Left lobe of liver (tissue), 1 donor: ENCODE results near the gene C8G. TPM values are rescaled to one million over a fixed set of nuclear protein-coding genes. Genes with fewer than 3 reads are reported as not detected.

Experiments
- total RNA-seq: library from RNA; stranded (reverse); gene quantifications from one replicate; pipeline ENCODE4 v1.2.1, GENCODE V29; 2021
- donor health status: DM: no; HTN: yes; CAD: no.

The C8G gene
- total RNA-seq, 1 donor from 2014 or later, result 411 TPM

Other genes with a start within 250 kb of the C8G start
- gene DIPK1B, start 232.7 kb upstream of the C8G start, total RNA-seq, result 3.0 TPM
- gene LCN10, start 202.3 kb upstream of the C8G start, total RNA-seq, result 0.15 TPM
- not detected for gene LCN6, start 196.7 kb upstream of the C8G start, total RNA-seq
- gene LCN8, start 187.0 kb upstream of the C8G start, total RNA-seq, result not detected
- gene LCN15, start 180.7 kb upstream of the C8G start, total RNA-seq, result not detected
- 55.1 TPM for gene TMEM141, start 153.9 kb upstream of the C8G start, total RNA-seq
- gene CCDC183, start 148.9 kb upstream of the C8G start, total RNA-seq, result 0.75 TPM
- gene RABL6, start 137.3 kb upstream of the C8G start, total RNA-seq, result 18.4 TPM
- 4.1 TPM for gene AJM1, start 102.8 kb upstream of the C8G start, total RNA-seq
- 58.2 TPM for gene PHPT1, start 95.8 kb upstream of the C8G start, total RNA-seq
- gene MAMDC4, start 92.9 kb upstream of the C8G start, total RNA-seq, result 28.6 TPM
- gene EDF1, start 78.9 kb upstream of the C8G start, total RNA-seq, result 232 TPM
- 7.4 TPM for gene TRAF2, start 58.7 kb upstream of the C8G start, total RNA-seq
- gene FBXW5, start 505 bp upstream of the C8G start, total RNA-seq, result 112 TPM
- gene LCN12, start 7.0 kb downstream of the C8G start, total RNA-seq, result 30.3 TPM
- 5.2 TPM for gene PTGDS, start 32.3 kb downstream of the C8G start, total RNA-seq
- gene LCNL1, start 37.8 kb downstream of the C8G start, total RNA-seq, result not detected
- 27.3 TPM for gene PAXX, start 47.2 kb downstream of the C8G start, total RNA-seq
- gene CLIC3, start 51.3 kb downstream of the C8G start, total RNA-seq, result not detected
- 61.2 TPM for gene ABCA2, start 83.0 kb downstream of the C8G start, total RNA-seq
- gene FUT7, start 86.8 kb downstream of the C8G start, total RNA-seq, result 0.08 TPM
- 16.6 TPM for gene NPDC1, start 100.9 kb downstream of the C8G start, total RNA-seq
- gene ENTPD2, start 108.8 kb downstream of the C8G start, total RNA-seq, result 1.7 TPM
- gene SAPCD2, start 125.3 kb downstream of the C8G start, total RNA-seq, result 0.15 TPM
- 1.8 TPM for gene UAP1L1, start 132.3 kb downstream of the C8G start, total RNA-seq
- gene MAN1B1, start 141.7 kb downstream of the C8G start, total RNA-seq, result 27.4 TPM
- 87.0 TPM for gene DPP7, start 169.5 kb downstream of the C8G start, total RNA-seq
- gene GRIN1, start 193.9 kb downstream of the C8G start, total RNA-seq, result not detected
- gene LRRC26, start 224.8 kb downstream of the C8G start, total RNA-seq, result not detected
- not detected for gene TMEM210, start 226.8 kb downstream of the C8G start, total RNA-seq
- gene ANAPC2, start 243.3 kb downstream of the C8G start, total RNA-seq, result 35.5 TPM
- 29.4 TPM for gene SSNA1, start 243.4 kb downstream of the C8G start, total RNA-seq